WERI-Rb-1 (cell line): ENCODE data around the gene PFDN2.

Source experiments
- DNase-seq: peaks from one replicate; pipeline ENCODE4 v3.0.0-alpha.2; 2020
- H3K27ac ChIP-seq: fragments of 250-450 bp; sonication (Bioruptor Pico); 2 replicates; pipeline ENCODE4 v1.5.1; 2020; ENCODE audit warnings: mild to moderate bottlenecking, moderate library complexity
- H3K27me3 ChIP-seq: fragments of 250-450 bp; sonication (Bioruptor Pico); 2 replicates; pipeline ENCODE4 v1.5.1; 2021; ENCODE audit warnings: mild to moderate bottlenecking, low read depth, moderate library complexity; ENCODE audit not compliant: insufficient read depth, severe bottlenecking
- H3K36me3 ChIP-seq: fragments of 250-450 bp; sonication (Bioruptor Pico); 2 replicates; pipeline ENCODE4 v1.5.1; 2020; ENCODE audit warnings: mild to moderate bottlenecking, moderate library complexity
- H3K4me3 ChIP-seq: 2 replicates; pipeline ENCODE4 v1.5.1; 2011; ENCODE audit warnings: low read depth, mild to moderate bottlenecking, control low read depth, low read length
- H3K9me3 ChIP-seq: fragments of 250-450 bp; sonication (Bioruptor Pico); 2 replicates; pipeline ENCODE4 v1.5.1; 2021; ENCODE audit warnings: mild to moderate bottlenecking, moderate library complexity; ENCODE audit not compliant: severe bottlenecking
- CTCF ChIP-seq: IDR thresholded peaks from 2 replicates; pipeline ENCODE4 v1.5.1; 2011; ENCODE audit warnings: low read depth, mild to moderate bottlenecking, control low read depth, inconsistent platforms, low read length

PFDN2 gene

GRCh38 chr1:161094481-161094880 is 23.4 kb downstream of the PFDN2 start:
- DNase-seq = no peak
- no peaks in the 10 kb centered on the region for H3K9me3 ChIP-seq
- no peak overlapping the region for H3K4me3 ChIP-seq
- peaks cover 4% of the 10 kb centered on the region for H3K36me3 ChIP-seq
- peaks cover 12% of the 10 kb centered on the region for H3K27me3 ChIP-seq
- no peak overlapping the region for H3K27ac ChIP-seq
- no peak for TF ChIP-seq CTCF

GRCh38 chr1:161092621-161093028 is 25.2 kb downstream of the PFDN2 start:
- H3K9me3 ChIP-seq = no peaks in the 10 kb centered on the region
- H3K4me3 ChIP-seq = no peak overlapping the region
- no peak for TF ChIP-seq CTCF
- DNase-seq = no peak
- no peak overlapping the region for H3K27ac ChIP-seq
- H3K27me3 ChIP-seq = peaks cover 12% of the 10 kb centered on the region
- no peaks in the 10 kb centered on the region for H3K36me3 ChIP-seq

- Histone ChIP-seq H3K27me3 (peaks cover 12% of the 10 kb centered on the region), H3K4me3 (no peak overlapping the region), H3K9me3 (no peaks in the 10 kb centered on the region), H3K27ac (no peak overlapping the region), H3K36me3 (no peaks in the 10 kb centered on the region)
- TF ChIP-seq CTCF = no peak
- DNase-seq = no peak
Observed at GRCh38 chr1:161091796-161092507, 25.9 kb downstream of the PFDN2 start.

GRCh38 chr1:161091093-161091492 is 26.7 kb downstream of the PFDN2 start:
- no peak overlapping the region for H3K27ac ChIP-seq
- TF ChIP-seq CTCF = no peak
- H3K36me3 ChIP-seq = no peaks in the 10 kb centered on the region
- H3K9me3 ChIP-seq = no peaks in the 10 kb centered on the region
- peaks cover 11% of the 10 kb centered on the region for H3K27me3 ChIP-seq
- H3K4me3 ChIP-seq = no peak overlapping the region
- no peak for DNase-seq

GRCh38 chr1:161090617-161091016 is 27.2 kb downstream of the PFDN2 start:
- H3K27me3 ChIP-seq = peaks cover 6% of the 10 kb centered on the region
- H3K27ac ChIP-seq = no peak overlapping the region
- DNase-seq = no peak
- no peak overlapping the region for H3K4me3 ChIP-seq
- TF ChIP-seq CTCF = no peak
- H3K9me3 ChIP-seq = no peaks in the 10 kb centered on the region
- no peaks in the 10 kb centered on the region for H3K36me3 ChIP-seq

GRCh38 chr1:161089938-161090337 is 27.9 kb downstream of the PFDN2 start:
- TF ChIP-seq CTCF = no peak
- DNase-seq = no peak
- H3K9me3 ChIP-seq = no peaks in the 10 kb centered on the region
- no peak overlapping the region for H3K27ac ChIP-seq
- peaks cover 3% of the 10 kb centered on the region for H3K27me3 ChIP-seq
- H3K4me3 ChIP-seq = no peak overlapping the region
- H3K36me3 ChIP-seq = no peaks in the 10 kb centered on the region
